Gastroesophageal sphincter (tissue), 3 donors: ENCODE data around the gene LIMK2.

ENCODE experiments used
- CTCF ChIP-seq, 4 experiments: fragments of 200-600 bp in 2 of 4; fragments of 450-650 bp in 2 of 4; sonication (generic) in 1 of 4; IDR thresholded peaks; one replicate each; pipeline ENCODE4 v1.5.1; 2017 to 2019; ENCODE audit warnings: antibody characterized with exemption in 4 of 4, mild to moderate bottlenecking in 2 of 4, moderate library complexity in 2 of 4
- POLR2A ChIP-seq, 2 donors: fragments of 450-650 bp; IDR thresholded peaks; one replicate each; pipeline ENCODE4 v1.6.1; 2017; ENCODE audit warnings: antibody characterized with exemption in 2 of 2, mild to moderate bottlenecking in 2 of 2, moderate library complexity in 1 of 2

GRCh38 chr22:31292236-31292989 lies 80.3 kb downstream of the LIMK2 start, which contains the start of gene PIK3IP1:
- peak; percentile 89 to 93 for TF ChIP-seq POLR2A (IDR thresholded peaks at IDR 0.05)
- peak in 3 of 4 experiments; percentile 58 to 75 (median 65) for TF ChIP-seq CTCF (IDR thresholded peaks at IDR 0.05)
